Gastrocnemius medialis (tissue), 4 donors: ENCODE measurements around the gene LAMA2. TPM values are rescaled to one million over a fixed set of nuclear protein-coding genes. Genes with fewer than 3 reads are reported as not detected.

Experiments
- ATAC-seq, 2 donors: fragments of 150-250 bp; one replicate each; pipeline ENCODE4 v1.9.1; 2016
- DNase-seq, 2 donors: peaks; one replicate each; pipeline ENCODE4 v3.0.0-alpha.2; 2019
- H3K27ac ChIP-seq, 4 donors: fragments of 200-600 bp; sonication (generic); 1 replicate in 1 of 4; 2 replicates in 3 of 4; pipeline ENCODE4 v1.5.1; 2016 to 2018; ENCODE audit warnings: mild to moderate bottlenecking in 2 of 4, moderate library complexity in 1 of 4
- H3K27me3 ChIP-seq, 3 donors: fragments of 200-600 bp; sonication (generic) in 2 of 3; 1 replicate in 1 of 3; 2 replicates in 2 of 3; pipeline versions ENCODE4 v1.5.1 to v1.6.0; 2016 to 2019; ENCODE audit warnings: mild to moderate bottlenecking in 1 of 3, moderate library complexity in 1 of 3
- H3K36me3 ChIP-seq, 2 donors: fragments of 200-600 bp; sonication (generic) in 1 of 2; one replicate each; pipeline ENCODE4 v1.5.1; 2017 to 2018
- H3K4me1 ChIP-seq, 2 donors: fragments of 200-600 bp; sonication (generic) in 1 of 2; one replicate each; pipeline ENCODE4 v1.5.1; 2016 to 2017; ENCODE audit warnings: mild to moderate bottlenecking in 2 of 2
- H3K4me3 ChIP-seq, 4 donors: fragments of 200-600 bp; sonication (generic) in 3 of 4; 1 replicate in 1 of 4; 2 replicates in 3 of 4; pipeline ENCODE4 v1.5.1; 2016 to 2019; ENCODE audit warnings: mild to moderate bottlenecking in 2 of 4
- H3K9me3 ChIP-seq, 3 donors: fragments of 200-600 bp; sonication (generic) in 2 of 3; 1 replicate in 1 of 3; 2 replicates in 2 of 3; pipeline ENCODE4 v1.5.1; 2016 to 2019
- POLR2A ChIP-seq, 2 donors: fragments of 450-650 bp; IDR thresholded peaks; one replicate each; pipeline ENCODE4 v1.6.1; 2017; ENCODE audit warnings: antibody characterized with exemption in 2 of 2, mild to moderate bottlenecking in 2 of 2, moderate library complexity in 2 of 2
- in situ Hi-C, 4 donors: fragments of 200-750 bp; cut with MboI; loops; one replicate each; pipeline versions ENCODE4 v1.15.0 to v1.8.0; 2017; ENCODE audit warnings: low sequenced_read_pairs in 4 of 4
- intact Hi-C: fragments of 100-400 bp; cut with DNase I; formaldehyde crosslinking; loops from one replicate; pipeline ENCODE4 v1.15.1; 2023; ENCODE audit warnings: low total_unique reads
- total RNA-seq, 4 donors: library from RNA; depleted of rRNA; stranded (reverse); fragments of >200 nt; gene quantifications; one replicate each; pipeline versions ENCODE4 v1.1.0 to v1.2.3, GENCODE V29; 2016
- TF ChIP-seq, protein P1 (sequence below), 5 experiments: fragments of 450-650 bp in 3 of 5; fragments of 200-600 bp in 2 of 5; sonication (generic) in 2 of 5; IDR thresholded peaks in 4 of 5; conservative IDR thresholded peaks in 1 of 5; 1 replicate in 4 of 5; 2 replicates in 1 of 5; pipeline ENCODE4 v1.5.1; 2016 to 2019; ENCODE audit warnings: antibody characterized with exemption in 5 of 5, mild to moderate bottlenecking in 3 of 5, moderate library complexity in 3 of 5

LAMA2 gene
- total RNA-seq, 4 donors from 2014 or later = 52.9 to 113 (median 71.3) TPM

DNA sequence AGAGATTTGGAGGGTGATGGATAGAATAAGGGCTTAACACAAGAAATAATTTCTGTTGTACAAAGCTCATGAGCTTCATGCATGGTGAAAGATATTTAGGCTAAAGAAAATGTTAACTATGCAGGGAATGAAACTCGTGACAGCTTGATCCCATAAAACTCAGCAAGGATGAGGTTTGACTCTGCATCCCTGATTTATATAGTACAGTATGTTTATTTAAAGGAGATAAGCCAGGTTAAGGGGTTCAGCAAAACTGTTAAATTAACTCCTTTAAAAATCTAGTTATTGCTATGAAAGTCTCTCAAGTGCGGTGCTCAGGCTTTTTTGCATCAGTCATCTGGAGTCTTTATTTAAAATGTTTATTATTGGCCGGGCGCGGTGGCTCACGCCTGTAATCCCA is 326.4 kb downstream of the LAMA2 start:
- intact Hi-C loops = no loop called here
- Histone ChIP-seq H3K4me1 (peaks cover 3 to 5% of the 10 kb centered on the region in 2 donors), H3K27me3 (no peaks in the 10 kb centered on the region), H3K4me3 (no peak overlapping the region), H3K27ac (no peak overlapping the region), H3K9me3 (no peaks in the 10 kb centered on the region), H3K36me3 (no peaks in the 10 kb centered on the region)
- ATAC-seq (no peak), DNase-seq (no peak)
- TF ChIP-seq, protein P1, sequence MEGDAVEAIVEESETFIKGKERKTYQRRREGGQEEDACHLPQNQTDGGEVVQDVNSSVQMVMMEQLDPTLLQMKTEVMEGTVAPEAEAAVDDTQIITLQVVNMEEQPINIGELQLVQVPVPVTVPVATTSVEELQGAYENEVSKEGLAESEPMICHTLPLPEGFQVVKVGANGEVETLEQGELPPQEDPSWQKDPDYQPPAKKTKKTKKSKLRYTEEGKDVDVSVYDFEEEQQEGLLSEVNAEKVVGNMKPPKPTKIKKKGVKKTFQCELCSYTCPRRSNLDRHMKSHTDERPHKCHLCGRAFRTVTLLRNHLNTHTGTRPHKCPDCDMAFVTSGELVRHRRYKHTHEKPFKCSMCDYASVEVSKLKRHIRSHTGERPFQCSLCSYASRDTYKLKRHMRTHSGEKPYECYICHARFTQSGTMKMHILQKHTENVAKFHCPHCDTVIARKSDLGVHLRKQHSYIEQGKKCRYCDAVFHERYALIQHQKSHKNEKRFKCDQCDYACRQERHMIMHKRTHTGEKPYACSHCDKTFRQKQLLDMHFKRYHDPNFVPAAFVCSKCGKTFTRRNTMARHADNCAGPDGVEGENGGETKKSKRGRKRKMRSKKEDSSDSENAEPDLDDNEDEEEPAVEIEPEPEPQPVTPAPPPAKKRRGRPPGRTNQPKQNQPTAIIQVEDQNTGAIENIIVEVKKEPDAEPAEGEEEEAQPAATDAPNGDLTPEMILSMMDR (IDR thresholded peaks at IDR 0.05 in 4 of 5, conservative IDR thresholded peaks at IDR 0.05 in 1 of 5) = no peak
- in situ Hi-C loops = no loop called here

DNA sequence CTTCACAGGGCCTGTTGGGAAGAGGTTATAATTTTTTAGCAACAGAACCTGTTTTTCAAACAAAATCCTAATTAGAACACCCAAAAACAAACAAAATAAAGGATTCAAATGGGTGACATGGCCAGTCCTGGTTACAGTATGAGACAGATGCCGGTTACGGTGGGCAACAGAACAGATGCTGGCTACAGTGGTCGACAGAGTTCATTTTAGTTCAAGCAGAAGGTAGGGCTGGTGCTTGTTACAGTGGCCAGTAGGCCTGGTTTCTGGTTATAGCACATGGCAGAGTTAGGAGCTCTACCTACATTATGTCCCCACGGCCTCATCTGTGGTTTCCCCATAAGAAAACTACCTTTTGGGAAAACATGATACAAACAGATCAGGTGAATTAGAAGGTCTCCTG is 327.7 kb downstream of the LAMA2 start:
- no peaks in the 10 kb centered on the region for H3K27me3 ChIP-seq
- H3K27ac ChIP-seq = no peak overlapping the region
- TF ChIP-seq POLR2A (IDR thresholded peaks at IDR 0.05) = no peak
- TF ChIP-seq, protein P1 (IDR thresholded peaks at IDR 0.05 in 4 of 5, conservative IDR thresholded peaks at IDR 0.05 in 1 of 5) = no peak
- ATAC-seq (no peak), DNase-seq (no peak)
- no peak overlapping the region for H3K4me3 ChIP-seq
- H3K4me1 ChIP-seq = peaks cover 3 to 5% of the 10 kb centered on the region in 2 donors
- no peaks in the 10 kb centered on the region for H3K36me3 ChIP-seq
- no peaks in the 10 kb centered on the region for H3K9me3 ChIP-seq
- intact Hi-C loops = no loop called here
- in situ Hi-C loops = no loop called here

DNA sequence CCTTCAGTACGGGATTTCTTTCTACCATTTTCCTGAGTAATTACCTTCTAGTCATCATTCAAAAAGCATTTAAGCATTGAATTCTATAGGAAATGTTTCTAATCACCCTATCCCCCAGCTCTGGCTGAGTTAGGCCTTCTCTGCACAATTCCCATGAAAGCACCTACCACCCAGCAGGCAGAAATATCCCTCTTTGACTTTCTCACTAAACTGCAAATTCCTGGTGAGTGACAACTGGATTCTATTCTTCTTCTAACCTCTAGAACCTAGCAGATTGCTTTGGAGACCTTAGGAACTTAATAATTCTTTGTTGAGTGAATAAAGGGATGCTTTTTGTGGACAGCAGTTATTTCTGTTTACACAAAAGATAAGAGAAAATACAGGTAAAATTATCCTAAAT is 328.7 kb downstream of the LAMA2 start:
- peaks cover 3 to 5% of the 10 kb centered on the region in 2 donors for H3K4me1 ChIP-seq
- H3K27me3 ChIP-seq = no peaks in the 10 kb centered on the region
- ATAC-seq (no peak), DNase-seq (no peak)
- H3K4me3 ChIP-seq = no peak overlapping the region
- intact Hi-C loops = no loop called here
- in situ Hi-C loops = no loop called here
- H3K9me3 ChIP-seq = no peaks in the 10 kb centered on the region
- H3K36me3 ChIP-seq = no peaks in the 10 kb centered on the region
- H3K27ac ChIP-seq = no peak overlapping the region
- TF ChIP-seq POLR2A (IDR thresholded peaks at IDR 0.05) = no peak
- TF ChIP-seq, protein P1 (IDR thresholded peaks at IDR 0.05 in 4 of 5, conservative IDR thresholded peaks at IDR 0.05 in 1 of 5) = no peak

DNA sequence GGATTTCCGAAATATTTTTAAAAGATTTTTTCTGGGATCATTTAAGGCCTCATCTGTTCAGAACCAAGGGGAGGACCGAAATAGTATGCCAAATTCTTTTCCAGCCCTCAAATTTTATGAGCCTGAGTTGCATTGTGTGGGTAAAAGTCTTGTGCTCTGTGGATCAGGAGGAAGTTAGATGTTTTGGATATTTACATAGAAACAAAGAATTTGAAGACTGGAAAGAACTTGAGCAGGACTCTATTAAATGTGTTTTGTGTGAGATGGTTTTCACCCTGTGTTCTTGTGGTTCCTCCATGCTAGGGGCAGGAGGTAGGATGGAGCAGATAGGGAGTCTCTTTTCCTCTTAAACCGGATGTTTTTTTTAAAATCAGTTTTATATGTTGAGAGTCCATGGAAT is 329.1 kb downstream of the LAMA2 start:
- intact Hi-C loops = no loop called here
- no peak overlapping the region for H3K27ac ChIP-seq
- peaks cover 1 to 5% of the 10 kb centered on the region in 2 donors for H3K4me1 ChIP-seq
- DNase-seq = no peak
- TF ChIP-seq POLR2A (IDR thresholded peaks at IDR 0.05) = no peak
- TF ChIP-seq, protein P1 (IDR thresholded peaks at IDR 0.05 in 4 of 5, conservative IDR thresholded peaks at IDR 0.05 in 1 of 5) = no peak
- no peak for ATAC-seq
- H3K9me3 ChIP-seq = no peaks in the 10 kb centered on the region
- H3K4me3 ChIP-seq = no peak overlapping the region
- H3K27me3 ChIP-seq = no peaks in the 10 kb centered on the region
- no peaks in the 10 kb centered on the region for H3K36me3 ChIP-seq
- in situ Hi-C loops = no loop called here

DNA sequence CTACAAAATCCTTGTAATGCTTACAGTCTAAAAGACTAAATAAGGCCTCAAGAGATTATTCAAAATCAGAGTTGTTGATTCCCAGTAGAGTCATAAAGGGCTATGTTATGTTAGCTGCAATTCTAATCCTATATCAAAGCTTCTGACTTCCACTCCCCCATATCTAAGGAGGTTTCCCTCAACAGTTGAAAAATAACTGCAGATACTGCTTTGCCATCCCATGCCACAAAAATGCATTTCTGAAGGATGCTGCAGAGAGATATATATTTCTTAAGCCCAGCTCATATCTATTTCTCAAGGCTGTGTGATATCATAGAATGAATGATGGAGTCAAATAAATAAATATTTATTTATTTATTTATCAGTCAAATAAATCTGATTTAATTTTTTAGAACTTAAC is 332.3 kb downstream of the LAMA2 start:
- in situ Hi-C loops (no loop called here), intact Hi-C loops (no loop called here)
- no peak overlapping the region for H3K27ac ChIP-seq
- TF ChIP-seq POLR2A (IDR thresholded peaks at IDR 0.05) = no peak
- TF ChIP-seq, protein P1 (IDR thresholded peaks at IDR 0.05 in 4 of 5, conservative IDR thresholded peaks at IDR 0.05 in 1 of 5) = no peak
- no peak overlapping the region for H3K4me3 ChIP-seq
- no peaks in the 10 kb centered on the region for H3K4me1 ChIP-seq
- no peaks in the 10 kb centered on the region for H3K36me3 ChIP-seq
- no peaks in the 10 kb centered on the region for H3K9me3 ChIP-seq
- ATAC-seq = no peak
- no peaks in the 10 kb centered on the region for H3K27me3 ChIP-seq
- no peak for DNase-seq
